T follicular helper cell (primary cell): ENCODE measurements around the gene RUNX1.

Experiments used
- DNase-seq: peaks from one replicate; pipeline ENCODE4 v3.0.0-alpha.2; 2020; ENCODE audit warnings: low read depth

The RUNX1 gene

DNA sequence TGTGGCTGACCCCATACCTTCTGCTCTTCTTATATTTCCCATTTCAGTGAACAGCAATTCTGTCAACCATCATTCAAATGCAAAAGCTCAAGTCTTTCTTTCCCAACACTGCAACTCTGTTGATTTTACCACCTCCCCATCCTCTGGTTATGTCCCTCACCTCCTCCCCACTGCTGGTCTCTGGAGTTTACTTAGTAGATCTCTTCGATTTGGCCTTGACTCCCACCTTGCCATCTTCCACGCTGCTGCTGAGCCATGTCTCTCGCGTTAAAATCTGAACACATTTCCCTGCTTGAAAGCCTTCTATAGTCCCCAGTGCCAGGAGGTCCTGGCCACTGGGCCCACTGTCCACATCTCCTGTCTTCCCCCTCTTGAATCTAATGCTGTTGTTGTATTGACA, 125.5 kb downstream of the RUNX1 start:
- no peak for DNase-seq

GRCh38 chr21:34923202-34923601, 125.9 kb downstream of the RUNX1 start:
- no peak for DNase-seq

GRCh38 chr21:34922479-34922878, 126.6 kb downstream of the RUNX1 start:
- no peak for DNase-seq

- no peak for DNase-seq
Observed at GRCh38 chr21:34921151-34921550, 128.0 kb downstream of the RUNX1 start.

DNA sequence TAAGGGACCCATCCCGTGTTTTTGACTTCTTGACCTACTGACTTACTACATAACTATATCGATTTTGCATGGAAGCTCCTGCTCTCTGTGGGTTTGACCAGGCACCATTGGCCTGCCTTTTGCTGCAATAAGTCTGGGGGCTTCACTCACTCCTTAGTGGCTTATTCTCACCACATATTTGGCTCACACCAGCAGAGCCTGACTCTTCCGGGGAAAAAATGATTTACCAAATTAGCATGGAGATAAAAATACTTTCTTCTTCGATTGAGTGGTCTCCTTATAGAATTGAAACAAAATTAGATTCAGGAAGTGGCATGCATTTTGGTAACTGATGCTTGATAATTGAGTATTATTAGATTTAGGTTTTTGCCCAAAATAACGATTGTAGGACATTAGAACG, 129.7 kb downstream of the RUNX1 start:
- DNase-seq = no peak

DNA sequence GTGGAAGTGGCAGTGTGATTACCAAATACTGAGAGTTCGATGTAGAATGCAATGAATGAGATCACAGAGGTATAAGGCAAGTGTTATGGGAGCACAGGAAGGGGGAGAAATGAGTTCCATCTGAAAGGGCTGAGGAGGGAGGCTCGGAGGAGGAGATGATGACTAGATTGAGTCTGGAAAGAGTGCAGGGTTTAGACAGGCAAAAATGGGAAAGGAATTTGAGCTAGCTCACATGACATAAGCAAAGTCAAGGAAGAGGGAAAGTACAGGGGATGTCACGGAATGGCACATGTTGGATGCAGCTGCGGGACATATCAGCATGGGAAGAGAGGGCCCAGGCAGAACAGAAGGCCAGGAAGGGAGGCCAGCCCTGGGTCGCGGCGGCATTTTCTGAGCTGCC, 132.7 kb downstream of the RUNX1 start:
- no peak for DNase-seq

DNA sequence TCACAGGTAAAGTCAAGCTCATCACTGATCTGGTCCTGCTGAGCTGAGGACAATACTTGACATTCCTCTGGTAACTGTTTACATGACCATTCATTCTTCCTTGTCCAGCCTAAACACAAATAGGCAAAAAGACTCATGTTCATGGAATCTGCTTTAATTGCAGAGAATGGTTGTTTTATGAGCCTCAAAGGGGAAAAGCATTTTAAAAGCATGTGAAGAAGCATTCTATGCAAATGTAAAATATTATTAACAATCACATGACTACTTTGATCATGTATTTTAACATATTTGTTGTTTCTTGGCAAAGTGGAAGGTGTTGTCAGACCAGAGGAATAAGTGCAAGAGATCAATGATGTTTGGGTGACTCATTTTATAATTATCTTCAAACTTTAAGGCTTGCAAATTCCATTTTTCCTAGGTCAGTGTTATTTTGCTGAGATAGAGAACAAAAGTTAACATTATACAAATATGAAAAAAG, 133.7 kb downstream of the RUNX1 start:
- no peak for DNase-seq

GRCh38 chr21:34914239-34914638, 134.9 kb downstream of the RUNX1 start:
- no peak for DNase-seq

- no peak for DNase-seq
Observed at GRCh38 chr21:34913811-34914210, 135.3 kb downstream of the RUNX1 start.

GRCh38 chr21:34912022-34912945, 136.8 kb downstream of the RUNX1 start:
- no peak for DNase-seq

DNA sequence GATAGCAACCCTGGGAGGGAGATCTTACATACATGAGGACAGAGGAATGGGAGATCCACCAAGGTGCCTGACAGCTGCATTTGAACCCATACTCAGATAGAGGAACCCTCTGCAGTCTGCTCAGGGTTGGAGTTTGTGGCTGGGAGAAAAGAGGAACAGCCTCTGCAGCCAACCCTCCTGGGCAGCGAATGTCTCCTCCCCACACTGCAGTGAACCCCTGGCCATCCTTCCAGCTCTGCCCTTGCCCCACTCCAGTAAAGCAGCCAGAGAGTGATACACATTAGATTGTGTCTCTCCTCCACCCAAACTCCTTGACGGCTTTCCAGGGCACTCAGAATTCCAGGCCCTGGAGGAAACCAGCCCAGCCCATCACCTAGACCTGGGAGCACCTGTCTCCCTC, 137.7 kb downstream of the RUNX1 start:
- no peak for DNase-seq

DNA sequence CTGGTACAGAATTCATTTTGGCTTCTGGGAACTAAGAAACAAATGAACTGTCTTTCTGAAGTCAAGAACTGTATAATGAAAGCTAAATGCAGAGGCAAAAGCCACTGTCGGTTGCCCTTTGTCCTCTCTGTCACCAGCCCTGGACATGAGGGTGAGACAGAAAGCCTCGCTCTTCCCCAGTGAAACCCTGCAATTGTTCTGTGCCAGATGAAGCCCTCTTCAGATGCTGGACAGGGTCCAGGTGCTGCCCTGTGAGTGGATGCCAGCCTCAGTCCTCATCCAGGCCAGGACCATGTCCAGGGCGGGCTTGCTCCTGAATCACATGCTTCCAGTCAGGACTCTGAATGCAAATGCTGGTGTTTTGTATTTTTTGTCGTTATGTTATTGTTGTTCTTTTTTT, 138.7 kb downstream of the RUNX1 start:
- DNase-seq = no peak

DNA sequence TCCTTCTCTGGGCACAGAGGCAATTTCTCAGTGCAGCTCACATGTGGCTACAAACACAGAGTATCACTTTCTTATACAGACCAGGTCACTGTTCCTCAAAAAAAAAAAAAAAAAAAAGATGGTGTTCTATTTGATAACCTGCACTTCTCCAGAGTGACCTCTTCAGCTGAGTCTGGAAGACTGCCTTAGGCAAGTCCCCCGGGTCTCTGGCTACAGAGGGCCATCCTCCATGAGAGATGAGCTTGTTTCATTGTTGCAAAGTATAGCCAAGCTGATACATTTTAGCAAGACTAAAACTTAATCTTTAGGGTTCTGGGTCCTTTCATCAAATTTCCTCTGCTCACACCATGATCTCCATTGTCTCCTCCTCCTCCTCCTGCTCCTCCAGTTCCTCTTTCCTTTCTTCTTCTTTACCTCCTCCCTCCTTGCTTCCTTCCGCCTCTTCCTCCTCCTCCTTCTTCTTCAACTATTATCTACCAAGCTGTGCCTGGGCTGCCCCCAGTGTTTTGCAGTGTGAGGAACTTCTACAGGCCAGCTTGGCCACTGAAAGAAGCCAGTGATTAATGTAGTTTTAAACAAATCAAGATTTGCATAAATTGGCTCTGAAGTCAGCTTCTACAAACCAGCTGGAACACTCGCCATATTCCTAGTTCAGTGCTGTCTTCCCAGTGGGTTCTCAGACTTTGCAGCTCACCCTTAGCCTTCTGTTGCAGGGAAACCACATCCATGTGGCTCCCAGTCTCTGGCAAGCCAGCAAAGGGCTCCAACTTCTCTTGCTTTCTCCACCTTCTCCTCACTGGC, 139.4 kb downstream of the RUNX1 start:
- no peak for DNase-seq

- no peak for DNase-seq
Observed at GRCh38 chr21:34908419-34909055, 140.6 kb downstream of the RUNX1 start.

DNA sequence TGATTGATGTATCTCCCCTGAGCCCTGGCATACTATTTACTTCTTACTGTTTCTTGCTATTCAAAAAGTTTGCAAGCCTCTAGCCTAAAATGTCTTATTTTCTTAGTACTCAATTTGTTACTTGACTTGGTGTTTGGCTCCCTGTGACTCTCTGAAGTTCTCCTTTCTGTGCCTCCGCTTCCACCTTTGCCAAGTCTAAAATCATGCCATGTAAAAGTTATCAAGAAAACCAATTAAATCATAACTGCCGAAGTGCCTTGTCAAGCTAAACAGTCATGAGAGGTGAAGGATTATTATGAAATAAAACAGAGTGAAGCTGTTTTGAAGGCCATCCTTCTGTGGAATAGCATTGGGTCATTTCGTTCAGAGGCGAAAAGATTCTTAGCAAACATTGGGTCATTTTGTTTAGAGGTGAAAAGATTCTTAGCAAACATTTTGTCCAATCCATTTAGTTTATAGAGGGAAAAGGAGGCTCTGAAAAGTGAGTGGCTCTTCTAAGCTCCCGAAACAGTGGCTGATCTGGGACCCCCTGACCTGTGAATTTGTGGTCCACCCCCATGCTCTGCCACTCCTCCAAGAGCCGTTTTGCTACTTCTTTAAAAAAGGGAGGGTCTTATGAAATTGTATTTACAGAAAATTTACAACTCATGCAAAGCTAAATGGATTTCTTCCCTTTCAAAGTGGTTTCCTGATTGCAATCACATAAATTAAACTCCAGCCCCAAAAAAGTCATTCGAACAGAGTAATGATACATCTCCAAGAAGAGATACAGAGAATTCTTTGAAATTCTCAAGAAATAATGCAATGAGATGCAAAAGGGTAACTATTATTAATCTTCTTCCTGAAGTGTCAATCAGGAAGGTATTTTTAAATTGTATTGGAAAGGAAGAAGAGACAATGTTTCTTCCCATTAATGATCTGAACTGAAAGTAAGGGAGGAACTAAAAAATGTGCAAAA, 141.4 kb downstream of the RUNX1 start:
- no peak for DNase-seq

DNA sequence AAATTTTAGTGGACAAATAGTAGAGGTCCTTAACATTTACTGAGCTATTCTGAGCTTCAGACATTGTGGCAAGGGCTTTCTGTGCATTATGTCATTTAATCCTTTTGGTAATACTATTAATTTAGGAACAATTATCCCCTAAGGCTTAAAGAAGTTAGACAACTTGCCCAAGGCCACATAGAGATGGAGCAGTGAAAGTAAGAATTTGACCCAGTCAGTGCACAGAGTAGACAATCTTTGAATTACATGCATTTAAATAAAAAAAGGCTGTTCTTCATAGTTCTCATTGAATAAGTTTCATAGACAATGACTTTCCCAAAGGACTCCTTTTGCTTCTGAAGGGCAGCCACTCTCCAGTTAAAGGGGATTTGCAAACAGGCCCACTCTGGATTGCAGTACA, 142.7 kb downstream of the RUNX1 start:
- no peak for DNase-seq

- no peak for DNase-seq
Observed at GRCh38 chr21:34905218-34905537, 143.9 kb downstream of the RUNX1 start.

DNA sequence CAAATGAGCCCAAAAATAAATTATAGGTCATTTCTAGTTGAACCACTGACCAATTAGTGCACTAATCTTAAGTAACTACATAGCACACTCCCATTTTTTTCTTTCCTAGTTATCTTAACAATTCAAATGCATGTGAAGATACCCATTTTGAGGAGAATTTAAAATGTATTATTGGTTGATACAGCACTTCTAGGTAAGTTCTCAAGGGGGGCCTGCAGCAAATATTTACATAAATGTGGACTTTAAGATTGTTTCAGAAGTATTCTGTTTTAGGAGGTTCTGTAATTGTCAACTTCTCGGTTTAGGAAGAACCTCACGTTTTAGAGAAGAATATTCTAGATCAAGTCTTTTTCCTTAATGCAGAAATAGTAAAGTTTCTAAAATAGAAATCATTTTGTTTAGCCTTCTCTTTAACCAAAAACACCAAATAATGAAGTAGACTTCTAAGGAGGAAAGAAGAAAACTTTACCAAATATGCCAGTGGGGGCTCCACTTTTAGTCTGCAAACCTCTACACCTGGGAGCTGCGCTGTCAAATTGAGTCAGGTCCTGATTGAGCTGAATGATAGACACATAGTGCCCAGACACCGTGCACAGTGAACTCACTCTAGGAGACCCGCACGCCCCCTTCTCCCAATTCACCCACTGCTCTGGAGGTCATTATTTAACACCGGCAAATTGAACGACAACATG, 144.4 kb downstream of the RUNX1 start:
- DNase-seq = no peak

DNA sequence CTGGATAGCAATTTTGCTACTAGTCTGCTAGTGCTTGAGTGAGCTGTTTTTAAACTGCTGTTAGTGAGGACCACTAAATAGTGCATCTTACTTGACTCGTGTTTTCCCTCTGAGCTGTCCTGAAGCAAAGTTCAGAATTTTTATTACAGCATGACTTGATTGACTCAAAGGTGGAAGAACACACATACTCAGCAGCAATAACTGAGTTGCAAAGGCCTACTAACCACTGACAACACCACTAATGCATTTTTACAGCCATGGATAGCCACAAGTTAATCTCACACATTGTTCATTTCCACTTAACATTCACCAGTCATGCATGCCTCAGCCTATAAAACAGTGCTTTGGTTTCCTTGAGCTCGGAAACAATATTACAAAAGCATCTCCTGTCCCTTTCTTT, 148.7 kb downstream of the RUNX1 start:
- DNase-seq = no peak

DNA sequence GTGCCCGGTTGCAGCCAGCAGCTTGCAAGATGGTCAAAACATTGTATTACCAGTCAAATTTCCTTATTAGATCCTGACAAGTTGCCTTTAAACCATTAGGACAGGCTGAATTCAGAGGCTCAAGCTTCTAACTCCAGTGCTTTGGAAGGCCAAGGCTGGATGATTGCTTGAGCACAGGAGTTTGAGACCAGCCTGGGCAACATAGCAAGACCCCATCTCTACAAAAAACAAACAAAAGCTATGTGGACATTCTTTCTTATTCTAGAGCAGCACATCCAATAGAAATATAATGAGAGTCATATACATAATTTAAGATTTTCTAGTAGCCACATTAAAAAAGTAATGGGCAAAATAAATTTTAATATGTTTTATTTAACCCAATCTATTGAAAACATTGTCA, 149.3 kb downstream of the RUNX1 start:
- no peak for DNase-seq

DNA sequence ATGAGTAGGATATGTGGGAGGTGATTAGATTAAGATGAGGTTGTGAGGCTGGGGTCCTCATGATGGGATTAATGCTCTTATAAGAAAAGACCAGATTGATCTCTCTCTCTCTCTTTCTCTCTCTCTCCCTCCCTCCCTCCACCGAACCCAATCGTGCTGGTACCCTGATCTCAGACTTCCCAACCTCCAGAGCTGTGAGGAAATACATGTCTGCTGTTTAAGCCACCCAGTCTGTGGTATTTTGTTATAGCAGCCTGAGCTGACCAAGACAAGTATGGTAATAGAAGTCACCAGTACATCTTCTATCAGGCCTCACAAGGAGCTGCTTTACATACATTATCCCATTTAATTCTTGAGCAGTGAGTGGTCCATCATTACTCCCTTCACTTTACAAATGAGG, 149.8 kb downstream of the RUNX1 start:
- DNase-seq = no peak
